Measurements from ENCODE around the gene PLCG1. TPM values are rescaled to one million over a fixed set of nuclear protein-coding genes. Genes with fewer than 3 reads are reported as not detected.

PLCG1 gene
- total and polyA plus RNA-seq, 9 of the 15 experiments (the other 6 are each of a cell fraction or from before 2014, with no cell fraction given) = 1.7 to 67.0 (median 34.8) TPM

- 91% methylated on average over 18 of the region's 24 CpGs for WGBS (ENCODE audit: insufficient coverage, low coverage, missing lambda C conversion rate)
- peaks cover 81% of the 10 kb centered on the region; the same call in 2 of the 3 replicates for H3K36me3 ChIP-seq (ENCODE audit: control insufficient read depth, insufficient read depth, low read length)
- TF ChIP-seq ZBTB40 (IDR thresholded peaks at IDR 0.05) = no peak
- no peak for TF ChIP-seq ZBTB40 (CRISPR knock-in tag; IDR thresholded peaks at IDR 0.05)
- TF ChIP-seq MTA2 (IDR thresholded peaks at IDR 0.05; ENCODE audit: low read depth) = no peak
- no peak for TF ChIP-seq ZNF655 (CRISPR knock-in tag; IDR thresholded peaks at IDR 0.05)
- no peak for TF ChIP-seq SNAPC5 (CRISPR knock-in tag; IDR thresholded peaks at IDR 0.05)
- TF ChIP-seq MBD2 (IDR thresholded peaks at IDR 0.05; ENCODE audit: borderline replicate concordance, low read depth) = no peak
- TF ChIP-seq HDGF (IDR thresholded peaks at IDR 0.05) = no peak
- no peak for TF ChIP-seq IRF1 (CRISPR knock-in tag; IDR thresholded peaks at IDR 0.05; ENCODE audit: borderline replicate concordance)
- no peak for TF ChIP-seq EGR1 (conservative IDR thresholded peaks at IDR 0.05)
- TF ChIP-seq HMG20B (CRISPR knock-in tag; IDR thresholded peaks at IDR 0.05) = no peak
These were observed 27.9 kb downstream of the PLCG1 start for GRCh38 chr20:41165001-41165882.

More at GRCh38 chr20:41165001-41165882, 27.9 kb downstream of the PLCG1 start:
- Histone ChIP-seq H3K9me1 (ENCODE audit: control insufficient read depth, insufficient read depth, low read length) (peaks cover 2% of the 10 kb centered on the region), H3K4me1 (replicated peaks in 1 of 2; ENCODE audit: control insufficient read depth in 2 of 2, insufficient read depth in 2 of 2, low read length in 2 of 2) (no peaks in the 10 kb centered on the region), H3K9ac (ENCODE audit: insufficient read depth in 1 of 2, low read depth in 2 of 2, low read length in 2 of 2) (no peak overlapping the region; a peak in 1 of 4 replicates), H3K27me3 (ENCODE audit: control insufficient read depth in 2 of 2, insufficient read depth in 2 of 2, low read length in 2 of 2) (no peaks in the 10 kb centered on the region), H3K27ac (ENCODE audit: extremely low read depth, low read depth, low read length) (no peak overlapping the region), H3K79me2 (ENCODE audit: control insufficient read depth, insufficient read depth, low read length) (no peaks in the 10 kb centered on the region), H3K4me2 (ENCODE audit: insufficient read depth, low read length) (no peak overlapping the region), H3K9me3 (replicated peaks; ENCODE audit: control insufficient read depth, insufficient read depth, low read depth, low read length) (no peaks in the 10 kb centered on the region), H4K20me1 (replicated peaks; ENCODE audit: control insufficient read depth, insufficient read depth, low read length) (no peaks in the 10 kb centered on the region; the same call in none of the 2 replicates), H3K4me3 (no peak overlapping the region), H2AFZ (ENCODE audit: low read depth, low read length) (no peak overlapping the region)
- ATAC-seq (no peak), DNase-seq (ENCODE audit: extremely low read depth in 1 of 4, low spot score in 3 of 4) (no peak), FAIRE-seq (no peak)
- in situ Hi-C loops (cut with MboI) = no loop called here
- ChIA-PET POLR2A (interaction anchor here (0.7 kb wide), 1 partner anchor 125 kb away, joined by 4 read pairs; no protein-coding TSS in a partner anchor), CTCF (ENCODE audit: low intra/inter-chr PET ratio) (interaction anchor here (0.5 kb wide), 1 partner anchor 122 kb away, joined by 3 read pairs; no protein-coding TSS in a partner anchor)
- intact Hi-C loops (cut with micrococcal nuclease) = no loop called here
- BruUV-seq (replicated peaks) = TSS peak; percentile 38
